Activated naive CD8-positive, alpha-beta T cell treated with anti-CD3 and anti-CD28 coated beads for 36 hours (primary cell): ENCODE measurements around the gene PSMC3. TPM values are rescaled to one million over a fixed set of nuclear protein-coding genes. Genes with fewer than 3 reads are reported as not detected.

Source experiments
- DNase-seq: peaks from one replicate; pipeline ENCODE4 v3.0.0; 2021
- H3K27ac Mint-ChIP-seq: one replicate; pipeline ENCODE4 v1.8.0; 2022; ENCODE audit warnings: mild to moderate bottlenecking, moderate library complexity, mixed read lengths
- H3K27me3 Mint-ChIP-seq: one replicate; pipeline ENCODE4 v1.8.0; 2022; ENCODE audit warnings: mild to moderate bottlenecking, mixed read lengths
- H3K36me3 Mint-ChIP-seq: one replicate; pipeline ENCODE4 v1.8.0; 2021; ENCODE audit warnings: mild to moderate bottlenecking, mixed read lengths
- H3K4me1 Mint-ChIP-seq: one replicate; pipeline ENCODE4 v1.8.0; 2021; ENCODE audit warnings: mixed read lengths
- H3K4me3 Mint-ChIP-seq: one replicate; pipeline ENCODE4 v1.8.0; 2022; ENCODE audit warnings: mild to moderate bottlenecking, moderate library complexity, mixed read lengths
- H3K9me3 Mint-ChIP-seq: one replicate; pipeline ENCODE4 v1.8.0; 2022; ENCODE audit warnings: mixed read lengths
- total RNA-seq, 2 experiments: library from RNA; stranded (reverse); gene quantifications; one replicate each; pipeline ENCODE4 v1.2.3, GENCODE V29; 2021

Gene PSMC3
- total RNA-seq, 2 experiments from 2014 or later: 168 to 176 TPM

DNA sequence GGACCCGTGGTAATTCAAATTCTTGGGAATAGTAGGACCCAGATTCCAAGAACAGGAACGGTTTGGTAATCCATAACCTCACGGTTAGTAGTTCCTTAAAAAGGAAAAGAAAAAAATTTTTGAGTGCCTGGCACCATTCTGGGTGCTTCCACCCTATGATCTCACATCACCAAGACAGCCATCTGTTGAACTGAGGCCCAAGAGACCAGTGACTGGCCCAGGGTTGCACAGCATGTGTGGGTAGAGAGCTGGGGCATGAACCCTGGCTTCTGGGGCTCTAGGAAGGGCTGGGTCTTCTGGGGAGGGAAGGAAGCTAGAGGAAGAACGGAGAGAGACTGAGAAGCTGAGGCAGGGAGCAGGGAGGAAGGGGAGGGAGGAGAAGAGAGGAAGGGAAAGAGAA lies 43.2 kb downstream of the PSMC3 start:
- no peak for DNase-seq

GRCh38 chr11:47380078-47380477 lies 46.2 kb downstream of the PSMC3 start:
- H3K27me3 Mint-ChIP-seq: no peaks in the 10 kb centered on the region
- no peaks in the 10 kb centered on the region for H3K36me3 Mint-ChIP-seq
- no peak overlapping the region for H3K27ac Mint-ChIP-seq
- no peak overlapping the region for H3K4me3 Mint-ChIP-seq
- H3K4me1 Mint-ChIP-seq: peaks cover 2% of the 10 kb centered on the region
- DNase-seq: no peak
- H3K9me3 Mint-ChIP-seq: no peaks in the 10 kb centered on the region

More for the DNA sequence above, 43.2 kb downstream of the PSMC3 start:
- no peak overlapping the region for H3K4me3 Mint-ChIP-seq
- no peaks in the 10 kb centered on the region for H3K36me3 Mint-ChIP-seq
- peaks cover 2% of the 10 kb centered on the region for H3K4me1 Mint-ChIP-seq
- H3K27ac Mint-ChIP-seq: no peak overlapping the region
- H3K27me3 Mint-ChIP-seq: no peaks in the 10 kb centered on the region
- no peaks in the 10 kb centered on the region for H3K9me3 Mint-ChIP-seq

DNA sequence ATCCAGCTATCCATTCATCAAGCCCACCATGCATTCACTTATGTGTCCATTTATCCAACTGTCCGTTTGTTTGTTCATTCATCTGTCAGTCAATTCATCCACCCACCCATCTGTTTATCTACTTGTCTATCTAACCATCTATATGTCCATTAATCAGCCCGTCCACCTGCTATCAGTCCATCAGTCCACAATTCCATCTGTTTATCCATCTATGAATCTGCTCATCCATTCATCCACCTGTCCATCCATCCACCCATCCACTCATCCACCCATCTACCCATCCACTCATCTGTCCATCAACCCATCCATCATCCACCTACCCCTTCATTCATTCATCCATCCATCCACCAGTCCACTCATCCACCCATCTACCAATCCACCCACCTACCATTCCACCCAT lies 46.9 kb downstream of the PSMC3 start:
- no peaks in the 10 kb centered on the region for H3K27me3 Mint-ChIP-seq

GRCh38 chr11:47378836-47379170 lies 47.4 kb downstream of the PSMC3 start:
- no peaks in the 10 kb centered on the region for H3K9me3 Mint-ChIP-seq
- no peaks in the 10 kb centered on the region for H3K36me3 Mint-ChIP-seq
- no peak overlapping the region for H3K27ac Mint-ChIP-seq
- no peaks in the 10 kb centered on the region for H3K27me3 Mint-ChIP-seq
- peaks cover 8% of the 10 kb centered on the region for H3K4me1 Mint-ChIP-seq
- no peak overlapping the region for H3K4me3 Mint-ChIP-seq
- no peak for DNase-seq

More for the DNA sequence above, 46.9 kb downstream of the PSMC3 start:
- peaks cover 6% of the 10 kb centered on the region for H3K4me1 Mint-ChIP-seq
- no peak overlapping the region for H3K4me3 Mint-ChIP-seq
- H3K27ac Mint-ChIP-seq: no peak overlapping the region
- no peak for DNase-seq
- H3K36me3 Mint-ChIP-seq: no peaks in the 10 kb centered on the region
- H3K9me3 Mint-ChIP-seq: no peaks in the 10 kb centered on the region

- Mint-ChIP-seq H3K4me1 (peaks cover 8% of the 10 kb centered on the region), H3K27ac (peak within 1 kb of the TSS; percentile 59), H3K4me3 (peak within 1 kb of the TSS; percentile 15), H3K27me3 (no peaks in the 10 kb centered on the region), H3K9me3 (no peaks in the 10 kb centered on the region), H3K36me3 (no peaks in the 10 kb centered on the region)
- DNase-seq: no peak
Measured at GRCh38 chr11:47378010-47378835, 48.0 kb downstream of the PSMC3 start, which contains the start of gene SPI1. Gene SPI1 (minus strand): TSS chr11:47378547. CDS start chr11:47378353, 194 bp downstream.

DNA sequence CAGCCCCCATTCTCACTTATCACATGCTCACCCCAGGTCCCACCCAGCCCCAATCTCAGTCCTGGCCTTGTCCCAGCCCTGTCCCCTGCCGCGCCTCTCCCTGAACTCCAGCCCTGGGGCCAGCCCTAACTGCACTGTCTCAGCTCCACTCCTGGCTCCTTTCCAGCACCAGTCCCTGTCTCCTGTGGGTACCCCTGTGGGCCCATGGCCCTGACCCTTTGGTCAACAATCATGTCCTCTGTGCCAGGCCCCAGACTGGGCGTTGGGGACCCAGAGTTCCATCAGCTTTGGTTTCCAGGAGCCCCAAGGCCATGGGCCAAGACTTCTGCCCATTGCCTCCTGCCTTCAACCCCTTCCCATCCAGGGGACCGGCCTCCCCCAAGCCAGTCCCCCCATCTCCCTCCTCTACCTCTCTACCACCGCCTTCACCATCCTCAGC lies 48.6 kb downstream of the PSMC3 start:
- no peak overlapping the region for H3K27ac Mint-ChIP-seq
- no peaks in the 10 kb centered on the region for H3K27me3 Mint-ChIP-seq
- peaks cover 8% of the 10 kb centered on the region for H3K4me1 Mint-ChIP-seq
- no peaks in the 10 kb centered on the region for H3K36me3 Mint-ChIP-seq
- H3K4me3 Mint-ChIP-seq: peak overlapping the region; percentile 15
- DNase-seq: no peak
- no peaks in the 10 kb centered on the region for H3K9me3 Mint-ChIP-seq

DNA sequence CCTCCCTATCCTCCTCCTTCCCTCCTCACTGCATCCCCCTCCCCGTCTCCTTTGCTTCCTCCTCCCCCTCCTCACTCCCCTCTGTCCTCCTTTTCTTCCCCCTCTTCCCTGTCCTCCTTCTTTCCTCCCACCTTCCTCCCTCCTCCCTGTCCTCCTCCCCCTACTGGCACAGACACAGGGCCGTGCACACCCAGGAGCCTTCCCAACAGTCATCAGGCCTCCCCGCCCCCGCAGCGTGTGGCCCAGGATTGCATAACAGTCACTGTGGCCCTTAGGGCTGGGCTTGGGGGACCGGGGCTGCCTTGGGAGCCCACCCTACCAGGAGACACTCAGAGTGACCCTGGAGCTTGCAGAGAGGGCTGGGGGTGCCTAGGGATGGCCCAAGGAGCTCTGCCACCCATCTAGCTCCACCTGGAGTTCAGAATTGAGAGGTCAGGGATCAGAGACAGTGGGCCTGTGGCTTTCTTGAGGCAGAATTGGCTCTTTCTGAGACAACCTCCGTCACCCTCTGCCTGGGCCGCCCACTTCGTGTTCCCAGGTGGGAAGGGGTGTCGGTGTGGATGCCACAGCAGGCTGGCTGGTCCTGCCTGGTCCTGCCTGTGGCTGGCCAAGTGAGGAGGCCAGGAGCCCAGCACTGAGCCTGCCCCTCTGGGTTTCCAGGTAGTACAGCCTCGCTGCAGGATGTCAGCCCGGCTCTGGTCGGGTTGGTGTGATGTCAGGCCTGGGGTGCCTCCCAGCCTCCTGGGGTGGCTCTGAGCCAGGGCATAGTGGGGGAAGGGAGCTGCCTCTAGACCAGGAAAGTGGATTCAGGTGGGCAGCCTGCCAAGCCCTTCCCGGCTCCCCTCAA lies 49.5 kb downstream of the PSMC3 start:
- Mint-ChIP-seq H3K27ac (no peak overlapping the region), H3K36me3 (no peaks in the 10 kb centered on the region), H3K9me3 (no peaks in the 10 kb centered on the region), H3K4me1 (peaks cover 8% of the 10 kb centered on the region), H3K4me3 (no peak overlapping the region), H3K27me3 (no peaks in the 10 kb centered on the region)
- no peak for DNase-seq

DNA sequence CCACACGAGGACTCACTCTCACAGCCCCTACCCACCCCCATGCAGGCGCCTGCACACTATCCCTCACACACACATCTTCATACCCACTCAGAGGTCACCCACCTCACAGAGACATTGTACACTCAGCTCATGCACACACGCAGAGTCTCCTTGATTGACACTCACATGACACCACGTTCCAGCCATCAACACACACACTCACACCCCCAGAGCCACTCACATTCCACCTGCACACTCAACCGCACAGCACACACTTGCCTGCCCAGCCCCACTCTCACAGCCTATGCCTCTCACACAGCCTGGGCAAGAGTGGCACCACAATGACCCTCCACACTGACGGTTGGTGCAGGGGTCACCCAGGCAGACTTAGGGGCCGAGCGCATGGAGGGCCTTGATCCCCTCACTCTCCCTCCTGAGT lies 50.1 kb downstream of the PSMC3 start:
- Mint-ChIP-seq H3K27ac (no peak overlapping the region), H3K9me3 (no peaks in the 10 kb centered on the region), H3K27me3 (no peaks in the 10 kb centered on the region), H3K36me3 (no peaks in the 10 kb centered on the region), H3K4me3 (peak overlapping the region; percentile 11), H3K4me1 (peaks cover 8% of the 10 kb centered on the region)
- DNase-seq: no peak

DNA sequence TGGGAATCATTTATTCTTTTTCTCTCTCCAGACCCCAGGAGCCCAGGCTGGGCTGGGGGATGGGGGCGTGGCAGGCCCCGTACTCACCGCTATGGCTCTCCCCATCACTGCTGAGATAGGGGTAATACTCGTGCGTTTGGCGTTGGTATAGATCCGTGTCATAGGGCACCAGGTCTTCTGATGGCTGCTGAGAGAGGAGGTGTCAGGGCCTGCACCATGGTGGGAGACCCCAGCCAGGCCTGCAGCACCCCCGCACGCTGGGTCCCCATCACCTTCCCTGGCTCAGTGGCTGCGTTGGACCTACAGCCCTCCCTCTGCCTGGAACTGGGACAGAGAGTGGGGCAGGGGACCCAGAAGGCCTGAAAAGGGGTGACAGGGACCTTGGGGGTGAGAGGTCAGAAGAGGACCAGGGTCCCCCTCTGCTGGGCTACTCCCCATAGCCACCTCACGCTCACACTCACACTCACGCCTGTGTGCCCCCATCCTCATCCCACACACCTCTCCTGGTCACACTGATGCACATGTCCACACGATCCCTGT lies 50.6 kb downstream of the PSMC3 start:
- no peaks in the 10 kb centered on the region for H3K36me3 Mint-ChIP-seq
- H3K4me3 Mint-ChIP-seq: no peak overlapping the region
- DNase-seq: no peak
- H3K9me3 Mint-ChIP-seq: no peaks in the 10 kb centered on the region
- no peaks in the 10 kb centered on the region for H3K27me3 Mint-ChIP-seq
- no peak overlapping the region for H3K27ac Mint-ChIP-seq
- peaks cover 8% of the 10 kb centered on the region for H3K4me1 Mint-ChIP-seq

DNA sequence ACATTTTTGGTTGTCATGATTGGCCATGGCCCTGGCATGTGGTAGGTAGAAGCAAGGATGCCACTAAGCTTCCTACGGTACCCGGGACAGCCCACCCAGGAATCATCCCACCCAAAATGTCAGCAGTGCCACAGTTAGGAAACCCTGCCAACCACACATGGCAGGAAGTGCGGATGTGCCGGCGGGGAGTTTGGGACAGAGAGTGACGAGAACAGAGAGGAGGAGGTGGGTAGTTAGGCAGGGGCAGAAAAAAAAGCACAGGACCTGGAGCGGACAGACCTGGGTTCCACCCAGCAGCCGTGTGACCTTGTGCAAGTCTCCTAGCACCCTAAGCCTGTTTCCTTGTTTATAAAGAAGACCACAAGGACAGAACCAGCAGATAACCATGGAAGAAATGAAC lies 51.2 kb downstream of the PSMC3 start:
- H3K27ac Mint-ChIP-seq: no peak overlapping the region
- no peaks in the 10 kb centered on the region for H3K36me3 Mint-ChIP-seq
- H3K9me3 Mint-ChIP-seq: no peaks in the 10 kb centered on the region
- DNase-seq: no peak
- H3K4me3 Mint-ChIP-seq: no peak overlapping the region
- H3K4me1 Mint-ChIP-seq: peaks cover 9% of the 10 kb centered on the region
- no peaks in the 10 kb centered on the region for H3K27me3 Mint-ChIP-seq

DNA sequence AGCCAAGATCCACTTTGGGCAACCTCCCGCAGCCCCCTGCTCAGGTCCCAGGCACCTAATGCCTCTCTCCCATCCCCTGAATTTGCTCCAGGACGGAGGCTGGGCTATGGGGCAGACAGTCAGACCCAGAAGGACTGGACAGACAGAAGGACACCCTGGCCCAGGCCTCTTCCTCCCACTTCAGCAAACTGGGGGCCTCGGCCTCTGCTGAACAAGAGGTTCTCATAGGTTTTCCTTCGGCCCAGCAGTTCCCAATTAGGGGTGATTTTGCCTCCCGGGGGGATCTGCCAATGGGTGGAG lies 51.6 kb downstream of the PSMC3 start:
- Mint-ChIP-seq H3K9me3 (no peaks in the 10 kb centered on the region), H3K4me1 (peaks cover 12% of the 10 kb centered on the region), H3K4me3 (no peak overlapping the region), H3K27ac (no peak overlapping the region), H3K36me3 (no peaks in the 10 kb centered on the region), H3K27me3 (no peaks in the 10 kb centered on the region)
- no peak for DNase-seq

- H3K4me3 Mint-ChIP-seq: no peak overlapping the region
- no peaks in the 10 kb centered on the region for H3K9me3 Mint-ChIP-seq
- peaks cover 18% of the 10 kb centered on the region for H3K4me1 Mint-ChIP-seq
- DNase-seq: peak; percentile 84
- no peak overlapping the region for H3K27ac Mint-ChIP-seq
- no peaks in the 10 kb centered on the region for H3K27me3 Mint-ChIP-seq
- no peaks in the 10 kb centered on the region for H3K36me3 Mint-ChIP-seq
Measured at GRCh38 chr11:47373876-47374719, 52.1 kb downstream of the PSMC3 start.

DNA sequence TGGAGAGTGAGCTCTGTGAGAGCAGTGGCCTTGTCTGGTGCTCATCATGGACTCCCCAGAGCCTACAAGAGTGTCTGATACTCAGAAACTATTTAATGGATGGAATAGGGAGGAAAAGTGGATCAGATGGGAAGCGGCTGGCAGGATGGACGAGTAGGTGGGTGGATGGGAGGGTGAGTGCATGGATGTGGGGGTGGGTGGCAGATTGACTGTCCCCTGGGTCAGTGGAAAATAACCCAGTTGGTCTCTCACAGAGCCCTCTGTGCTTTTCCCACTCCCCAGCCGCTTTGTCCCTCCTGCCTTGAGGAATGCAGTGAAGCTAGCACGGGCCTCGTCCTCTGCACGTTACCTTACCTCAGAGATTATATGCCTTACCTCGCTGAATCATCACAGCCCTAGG lies 53.8 kb downstream of the PSMC3 start:
- Mint-ChIP-seq H3K27me3 (no peaks in the 10 kb centered on the region), H3K27ac (no peak overlapping the region), H3K4me1 (peaks cover 17% of the 10 kb centered on the region), H3K4me3 (no peak overlapping the region), H3K9me3 (no peaks in the 10 kb centered on the region), H3K36me3 (no peaks in the 10 kb centered on the region)
- no peak for DNase-seq

DNA sequence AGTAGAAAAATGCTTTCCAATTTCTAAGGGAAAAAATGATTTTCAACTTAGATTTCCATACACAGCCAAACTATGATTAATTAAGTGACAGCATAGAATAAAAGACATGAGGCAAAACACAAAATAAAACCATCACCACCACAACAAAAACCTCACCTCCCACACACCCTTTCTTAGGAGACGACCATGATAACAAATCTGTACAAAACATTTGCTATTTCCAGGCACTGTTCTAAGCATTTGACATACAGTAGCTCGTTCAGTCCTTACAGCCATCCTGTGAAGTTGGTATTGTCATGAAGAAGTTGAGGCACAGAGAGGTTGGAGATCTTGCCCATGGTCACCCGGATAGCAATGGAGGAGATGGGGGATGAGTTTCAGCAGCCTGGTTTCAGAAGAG lies 56.6 kb downstream of the PSMC3 start:
- no peak for DNase-seq
- H3K36me3 Mint-ChIP-seq: no peaks in the 10 kb centered on the region
- H3K4me1 Mint-ChIP-seq: peaks cover 16% of the 10 kb centered on the region
- peak overlapping the region; percentile 17 for H3K27ac Mint-ChIP-seq
- H3K4me3 Mint-ChIP-seq: no peak overlapping the region
- H3K27me3 Mint-ChIP-seq: no peaks in the 10 kb centered on the region
- H3K9me3 Mint-ChIP-seq: no peaks in the 10 kb centered on the region
